ENCODE data around the gene TCF7L2.

The TCF7L2 gene

GRCh38 chr10:113042868-113043267, 92.8 kb downstream of the TCF7L2 start:
- DNase-seq (ENCODE audit: low read depth in 1 of 2, low spot score in 1 of 2): no peak

- no peak for DNase-seq (ENCODE audit: low read depth in 1 of 2, low spot score in 1 of 2)
Measured at GRCh38 chr10:113044016-113044755, 94.1 kb downstream of the TCF7L2 start.

- DNase-seq (ENCODE audit: low read depth in 1 of 2, low spot score in 1 of 2): no peak
Measured at GRCh38 chr10:113045147-113046055, 95.4 kb downstream of the TCF7L2 start.

GRCh38 chr10:113047151-113047550, 97.1 kb downstream of the TCF7L2 start:
- DNase-seq (ENCODE audit: low read depth in 1 of 2, low spot score in 1 of 2): no peak

- no peak for DNase-seq (ENCODE audit: low read depth in 1 of 2, low spot score in 1 of 2)
Measured at GRCh38 chr10:113047605-113047962, 97.5 kb downstream of the TCF7L2 start.

- no peak for DNase-seq (ENCODE audit: low read depth in 1 of 2, low spot score in 1 of 2)
Measured at GRCh38 chr10:113047963-113048781, 98.1 kb downstream of the TCF7L2 start.

GRCh38 chr10:113049881-113050280, 99.8 kb downstream of the TCF7L2 start:
- no peak for DNase-seq (ENCODE audit: low read depth in 1 of 2, low spot score in 1 of 2)

GRCh38 chr10:113052076-113052830, 102.2 kb downstream of the TCF7L2 start:
- no peak for DNase-seq (ENCODE audit: low read depth in 1 of 2, low spot score in 1 of 2)

GRCh38 chr10:113053091-113053490, 103.0 kb downstream of the TCF7L2 start:
- no peak for DNase-seq (ENCODE audit: low read depth in 1 of 2, low spot score in 1 of 2)

GRCh38 chr10:113053881-113054280, 103.8 kb downstream of the TCF7L2 start:
- no peak for DNase-seq (ENCODE audit: low read depth in 1 of 2, low spot score in 1 of 2)

GRCh38 chr10:113055458-113055857, 105.4 kb downstream of the TCF7L2 start:
- DNase-seq (ENCODE audit: low read depth in 1 of 2, low spot score in 1 of 2): no peak

- DNase-seq (ENCODE audit: low read depth in 1 of 2, low spot score in 1 of 2): no peak
Measured at GRCh38 chr10:113056030-113056429, 106.0 kb downstream of the TCF7L2 start.

- no peak for DNase-seq (ENCODE audit: low read depth in 1 of 2, low spot score in 1 of 2)
Measured at GRCh38 chr10:113056441-113057021, 106.5 kb downstream of the TCF7L2 start.

GRCh38 chr10:113057948-113058522, 108.0 kb downstream of the TCF7L2 start:
- DNase-seq (ENCODE audit: low read depth in 1 of 2, low spot score in 1 of 2): no peak

GRCh38 chr10:113058523-113059370, 108.7 kb downstream of the TCF7L2 start:
- DNase-seq (ENCODE audit: low read depth in 1 of 2, low spot score in 1 of 2): no peak

- DNase-seq (ENCODE audit: low read depth in 1 of 2, low spot score in 1 of 2): no peak
Measured at GRCh38 chr10:113059371-113059780, 109.3 kb downstream of the TCF7L2 start.

GRCh38 chr10:113060201-113061053, 110.4 kb downstream of the TCF7L2 start:
- DNase-seq (ENCODE audit: low read depth in 1 of 2, low spot score in 1 of 2): no peak

- DNase-seq (ENCODE audit: low read depth in 1 of 2, low spot score in 1 of 2): no peak
Measured at GRCh38 chr10:113061054-113061430, 111.0 kb downstream of the TCF7L2 start.
